ENCODE data around the gene TSN. TPM values are rescaled to one million over a fixed set of nuclear protein-coding genes. Genes with fewer than 3 reads are reported as not detected.

Gene TSN
- total RNA-seq, 2 experiments from 2014 or later: 55.4 to 57.9 TPM

DNA sequence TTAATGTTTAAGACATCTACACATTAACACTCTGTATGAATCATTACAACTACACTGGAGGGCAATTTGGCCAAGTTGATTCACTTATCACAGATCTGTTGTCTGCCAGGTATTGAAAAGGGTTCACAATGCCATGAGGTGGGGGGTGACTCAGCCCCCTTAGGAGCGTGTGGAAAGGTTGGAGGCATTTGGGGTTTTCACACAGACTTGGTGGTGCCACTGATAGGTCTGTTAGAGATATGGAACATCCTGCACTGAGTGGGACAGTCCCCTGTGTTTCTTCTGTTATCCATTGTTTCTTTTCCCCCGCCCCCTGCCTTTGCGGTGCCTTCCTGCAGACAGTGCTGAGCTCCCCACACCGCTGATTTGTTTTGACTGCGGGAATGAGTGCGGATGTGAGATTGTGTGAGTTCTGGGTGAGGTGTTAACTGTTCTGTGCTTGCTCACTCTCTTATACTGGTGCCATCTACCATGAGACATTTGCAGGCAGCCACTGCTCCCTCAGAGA lies 9.3 kb upstream of the TSN start:
- ATAC-seq: no peak
- CTCF ChIA-PET: no interaction called here
- no peaks in the 10 kb centered on the region for H3K9me3 Mint-ChIP-seq (ENCODE audit: insufficient read depth)
- no peak overlapping the region for H3K27ac Mint-ChIP-seq
- peaks cover 3% of the 10 kb centered on the region for H3K27me3 Mint-ChIP-seq (ENCODE audit: low read depth)
- H3K4me3 Mint-ChIP-seq: no peak overlapping the region
- no peaks in the 10 kb centered on the region for H3K36me3 Mint-ChIP-seq (ENCODE audit: low read depth)
- no peak for DNase-seq
- peaks cover 3% of the 10 kb centered on the region for H3K4me1 Mint-ChIP-seq (ENCODE audit: low read depth)
- POLR2A ChIA-PET: interaction anchor here (0.5 kb wide), 1 partner anchor 13 kb away, joined by 3 read pairs; no protein-coding TSS in a partner anchor

DNA sequence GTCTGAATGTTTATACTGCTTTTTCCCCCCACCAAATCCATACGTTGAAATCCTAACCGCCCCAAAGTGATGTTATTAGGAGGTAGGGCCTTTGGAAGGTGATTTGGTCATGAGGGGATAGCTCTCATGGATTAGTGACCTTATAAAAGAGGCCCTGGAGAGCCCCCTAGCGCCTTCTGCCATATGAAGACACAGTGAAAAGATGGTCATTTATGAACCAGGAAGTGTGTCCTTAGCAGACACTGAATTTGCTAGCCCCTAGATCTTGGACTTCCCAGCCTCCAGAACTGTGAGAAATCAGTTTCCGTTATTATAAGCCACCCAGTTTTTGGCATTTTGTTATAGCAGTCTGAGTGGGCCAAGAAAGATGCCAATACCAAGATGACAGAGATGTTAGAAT lies 7.2 kb upstream of the TSN start:
- no peaks in the 10 kb centered on the region for H3K27me3 Mint-ChIP-seq (ENCODE audit: low read depth)
- CTCF ChIA-PET: interaction anchor here (0.5 to 0.7 kb wide), 3 partner anchors 53 to 637 kb away, joined by 3 read pairs; no protein-coding TSS in a partner anchor
- no peak for DNase-seq
- H3K4me1 Mint-ChIP-seq (ENCODE audit: low read depth): peaks cover 3% of the 10 kb centered on the region
- no peak overlapping the region for H3K4me3 Mint-ChIP-seq
- no peaks in the 10 kb centered on the region for H3K36me3 Mint-ChIP-seq (ENCODE audit: low read depth)
- H3K27ac Mint-ChIP-seq: no peak overlapping the region
- no peaks in the 10 kb centered on the region for H3K9me3 Mint-ChIP-seq (ENCODE audit: insufficient read depth)
- ATAC-seq: peak; percentile 49
- POLR2A ChIA-PET: no interaction called here

DNA sequence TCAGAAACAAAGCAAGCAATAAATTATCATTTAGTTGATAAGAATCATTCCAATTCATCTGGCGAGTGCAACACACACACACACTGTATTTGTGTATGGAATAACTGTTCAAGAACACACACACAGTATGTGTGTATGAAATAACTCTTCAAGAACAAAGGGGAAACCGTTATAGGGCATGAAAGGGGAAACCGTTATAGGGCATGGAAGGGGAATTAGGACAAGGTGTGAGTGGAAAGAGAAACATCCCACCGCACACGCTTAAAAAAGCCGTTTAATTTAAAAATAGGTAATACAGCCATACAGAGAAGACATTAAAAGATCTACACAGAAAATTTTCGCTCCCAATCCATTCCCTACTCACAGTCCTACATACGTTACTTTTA lies 607 bp upstream of the TSN start:
- peak overlapping the region; percentile 99 for H3K4me3 Mint-ChIP-seq
- H3K27me3 Mint-ChIP-seq (ENCODE audit: low read depth): no peaks in the 10 kb centered on the region
- ATAC-seq (peak; percentile 0), DNase-seq (no peak)
- CTCF ChIA-PET: interaction anchor here (1.1 to 1.8 kb wide), 2 partner anchors 19 to 352 kb away, joined by 4 to 5 read pairs; no protein-coding TSS in a partner anchor
- peak overlapping the region; percentile 81 for H3K27ac Mint-ChIP-seq
- H3K9me3 Mint-ChIP-seq (ENCODE audit: insufficient read depth): no peaks in the 10 kb centered on the region
- POLR2A ChIA-PET: interaction anchor here (0.7 to 3.4 kb wide), 2 partner anchors 18 to 113 kb away, joined by 3 to 26 read pairs; partner anchors contain the start of gene NIFK
- H3K36me3 Mint-ChIP-seq (ENCODE audit: low read depth): peaks cover 17% of the 10 kb centered on the region
- peaks cover 26% of the 10 kb centered on the region for H3K4me1 Mint-ChIP-seq (ENCODE audit: low read depth)

DNA sequence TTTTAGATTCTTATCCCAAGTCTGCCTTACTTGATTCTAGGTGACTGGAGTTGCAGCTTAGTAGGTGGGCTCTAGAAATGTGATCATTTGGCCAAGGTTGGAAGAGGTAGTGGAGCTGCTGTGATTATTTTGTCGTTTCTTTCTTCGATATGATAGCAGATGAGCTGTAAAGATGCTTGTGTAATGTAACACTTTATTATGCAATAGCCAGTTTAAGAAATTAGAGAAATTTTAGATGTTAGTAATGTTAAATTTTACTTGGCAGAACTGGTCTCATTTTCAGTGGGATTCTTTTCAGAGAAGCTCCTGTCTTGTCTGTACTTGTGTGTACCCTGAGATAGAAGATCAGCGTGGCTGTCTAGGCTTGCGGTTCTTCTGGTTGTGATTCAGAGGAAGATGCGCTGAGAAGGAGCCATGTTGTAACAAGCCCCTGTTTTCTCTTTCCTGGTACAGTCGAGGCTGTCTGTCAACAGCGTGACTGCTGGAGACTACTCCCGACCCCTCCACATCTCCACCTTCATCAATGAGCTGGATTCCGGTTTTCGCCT lies 9.3 kb downstream of the TSN start:
- H3K36me3 Mint-ChIP-seq (ENCODE audit: low read depth): peaks cover 59% of the 10 kb centered on the region
- ChIA-PET POLR2A (no interaction called here), CTCF (no interaction called here)
- no peak overlapping the region for H3K27ac Mint-ChIP-seq
- ATAC-seq (no peak), DNase-seq (no peak)
- no peaks in the 10 kb centered on the region for H3K27me3 Mint-ChIP-seq (ENCODE audit: low read depth)
- no peaks in the 10 kb centered on the region for H3K9me3 Mint-ChIP-seq (ENCODE audit: insufficient read depth)
- H3K4me3 Mint-ChIP-seq: no peak overlapping the region
- H3K4me1 Mint-ChIP-seq (ENCODE audit: low read depth): no peaks in the 10 kb centered on the region

DNA sequence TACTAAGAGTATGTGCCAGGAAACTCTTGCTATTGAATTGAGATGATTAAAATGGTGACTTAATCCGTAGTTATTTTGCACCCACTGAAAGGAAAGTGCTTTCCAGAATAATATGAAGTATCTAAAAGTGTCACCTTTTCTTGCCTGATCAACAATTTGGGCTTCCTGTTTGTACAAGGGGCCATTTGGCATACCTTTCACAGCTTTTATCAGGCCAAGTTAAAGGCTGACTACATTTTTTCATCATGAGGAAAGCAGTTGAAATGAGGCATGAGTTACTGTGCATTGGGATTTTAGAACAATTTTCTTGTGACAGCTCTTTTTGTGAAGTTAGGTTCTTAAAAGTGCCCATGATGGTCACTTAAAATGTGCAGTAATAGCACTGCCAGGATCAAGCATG lies 11.2 kb downstream of the TSN start:
- POLR2A ChIA-PET: no interaction called here
- CTCF ChIA-PET: no interaction called here
- ATAC-seq (no peak), DNase-seq (no peak)
- Mint-ChIP-seq H3K4me1 (ENCODE audit: low read depth) (no peaks in the 10 kb centered on the region), H3K27ac (no peak overlapping the region), H3K36me3 (ENCODE audit: low read depth) (peaks cover 50% of the 10 kb centered on the region), H3K9me3 (ENCODE audit: insufficient read depth) (no peaks in the 10 kb centered on the region), H3K27me3 (ENCODE audit: low read depth) (no peaks in the 10 kb centered on the region), H3K4me3 (no peak overlapping the region)

DNA sequence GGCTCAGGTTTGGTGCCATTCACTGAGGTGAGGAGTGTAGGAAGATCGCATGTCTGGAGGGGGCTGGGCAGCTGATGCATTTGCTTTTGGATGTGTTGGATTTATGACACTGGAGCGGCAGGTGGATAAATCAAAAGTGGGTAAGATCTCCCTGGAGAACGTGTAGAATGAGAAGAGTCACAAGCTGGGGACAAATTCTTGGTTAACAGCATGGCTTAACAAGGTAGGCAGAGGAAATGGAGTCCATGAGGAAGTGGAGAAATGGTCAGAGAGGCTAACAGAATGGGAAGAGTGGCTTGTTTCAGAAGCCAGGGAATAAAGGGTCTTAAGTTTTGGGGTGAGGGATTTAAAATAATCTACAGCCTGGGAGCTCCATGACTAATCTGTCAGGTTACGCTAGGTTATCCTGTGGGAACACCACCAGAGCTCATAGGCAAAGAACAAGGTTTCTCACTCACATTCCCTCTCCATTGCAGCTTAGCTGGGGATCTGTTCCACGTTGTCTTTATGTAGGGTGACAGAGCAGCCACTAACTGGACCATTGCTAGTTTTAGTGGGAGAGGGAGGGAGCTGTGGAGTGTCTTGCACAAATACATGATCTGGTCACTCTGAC lies 12.8 kb downstream of the TSN start:
- no peak overlapping the region for H3K4me3 Mint-ChIP-seq
- ChIA-PET CTCF (no interaction called here), POLR2A (no interaction called here)
- H3K36me3 Mint-ChIP-seq (ENCODE audit: low read depth): peaks cover 45% of the 10 kb centered on the region
- no peak overlapping the region for H3K27ac Mint-ChIP-seq
- DNase-seq (no peak), ATAC-seq (no peak)
- no peaks in the 10 kb centered on the region for H3K4me1 Mint-ChIP-seq (ENCODE audit: low read depth)
- no peaks in the 10 kb centered on the region for H3K27me3 Mint-ChIP-seq (ENCODE audit: low read depth)
- no peaks in the 10 kb centered on the region for H3K9me3 Mint-ChIP-seq (ENCODE audit: insufficient read depth)

DNA sequence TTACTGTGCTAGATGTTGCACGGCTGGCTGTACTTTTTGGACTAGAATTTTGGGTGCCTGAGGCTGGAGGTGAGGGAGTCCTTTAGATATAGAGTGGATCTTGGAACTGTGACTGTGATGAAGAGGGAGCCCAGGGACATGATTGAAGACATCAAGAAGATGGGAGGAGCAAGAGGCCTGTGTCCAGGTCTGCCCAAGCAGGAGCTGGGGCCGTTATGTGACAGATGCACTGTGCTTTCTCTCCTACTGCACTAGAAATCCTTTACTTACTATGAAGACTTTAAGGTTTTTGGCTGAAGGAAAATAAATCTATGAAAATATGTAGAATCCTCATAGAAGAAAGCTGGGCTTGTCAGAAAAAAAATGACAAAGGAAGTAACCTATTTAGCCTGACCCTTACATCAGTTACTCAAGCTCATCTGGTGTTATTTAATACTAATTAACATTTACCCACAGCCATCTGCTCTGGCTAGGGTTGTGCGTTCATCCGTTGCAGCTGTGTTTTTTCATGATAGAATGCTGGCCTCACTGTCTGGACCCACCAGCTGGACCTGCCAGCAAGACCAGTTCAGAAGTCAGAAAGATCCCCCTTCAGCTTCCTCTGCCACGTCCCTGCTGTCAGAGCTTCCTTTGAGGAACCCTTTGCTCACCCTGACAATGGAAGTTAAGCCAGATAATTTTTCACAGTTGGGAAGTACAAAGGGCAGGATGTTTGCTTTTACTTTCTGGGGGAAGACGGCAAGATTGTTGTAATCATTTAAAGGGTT lies 16.7 kb downstream of the TSN start:
- H3K4me1 Mint-ChIP-seq (ENCODE audit: low read depth): no peaks in the 10 kb centered on the region
- no peak overlapping the region for H3K27ac Mint-ChIP-seq

DNA sequence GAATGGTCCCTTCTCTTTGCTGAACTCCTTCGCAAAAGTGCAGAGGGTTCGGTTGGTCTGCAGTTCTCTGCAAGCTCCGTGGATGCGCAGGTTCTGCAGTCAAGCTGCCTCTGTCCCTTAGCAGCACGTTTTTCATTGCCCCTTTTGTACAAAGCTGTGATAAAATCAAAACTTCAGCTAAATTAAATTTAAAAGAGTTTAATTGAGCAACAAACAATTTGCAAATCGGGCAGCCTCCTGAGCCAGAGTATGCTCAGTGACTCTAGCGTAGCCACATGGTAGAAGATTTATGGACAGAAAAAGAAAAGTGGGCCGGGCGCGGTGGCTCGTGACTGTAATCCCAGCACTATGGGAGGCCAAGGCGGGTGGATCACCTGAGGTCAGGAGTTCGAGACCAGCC lies 18.8 kb downstream of the TSN start:
- DNase-seq (no peak), ATAC-seq (no peak)
- no peaks in the 10 kb centered on the region for H3K27me3 Mint-ChIP-seq (ENCODE audit: low read depth)
- H3K9me3 Mint-ChIP-seq (ENCODE audit: insufficient read depth): no peaks in the 10 kb centered on the region
- H3K4me3 Mint-ChIP-seq: no peak overlapping the region
- no peaks in the 10 kb centered on the region for H3K4me1 Mint-ChIP-seq (ENCODE audit: low read depth)
- POLR2A ChIA-PET: no interaction called here
- CTCF ChIA-PET: no interaction called here
- H3K27ac Mint-ChIP-seq: no peak overlapping the region
- peaks cover 3% of the 10 kb centered on the region for H3K36me3 Mint-ChIP-seq (ENCODE audit: low read depth)

More for the DNA sequence above, 16.7 kb downstream of the TSN start:
- H3K36me3 Mint-ChIP-seq (ENCODE audit: low read depth): peaks cover 12% of the 10 kb centered on the region
- ChIA-PET POLR2A (interaction anchor here (0.9 kb wide), 1 partner anchor 124 kb away, joined by 3 read pairs; no protein-coding TSS in a partner anchor), CTCF (no interaction called here)
- DNase-seq (no peak), ATAC-seq (no peak)
- H3K9me3 Mint-ChIP-seq (ENCODE audit: insufficient read depth): no peaks in the 10 kb centered on the region
- H3K27me3 Mint-ChIP-seq (ENCODE audit: low read depth): no peaks in the 10 kb centered on the region
- no peak overlapping the region for H3K4me3 Mint-ChIP-seq

DNA sequence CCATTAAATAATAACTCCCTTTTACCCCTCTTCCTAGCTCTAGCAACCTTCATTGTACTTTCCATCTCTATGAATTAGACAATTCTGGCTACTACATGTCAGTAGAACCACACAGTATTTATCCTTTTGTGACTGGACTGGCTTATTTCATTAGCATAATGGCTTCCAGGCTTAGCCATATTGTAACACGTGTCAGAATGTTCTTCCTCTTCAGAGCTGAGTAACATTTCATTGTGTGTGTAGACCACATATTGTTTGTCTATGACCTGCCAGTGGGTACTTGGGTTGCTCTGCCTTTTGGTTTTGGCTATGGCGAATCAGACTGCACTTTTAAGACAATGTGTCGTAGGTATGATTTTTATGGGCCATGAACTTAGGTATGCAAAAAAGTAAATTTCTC lies 20.9 kb downstream of the TSN start:
- ChIA-PET POLR2A (no interaction called here), CTCF (no interaction called here)
- no peak for DNase-seq
- no peaks in the 10 kb centered on the region for H3K36me3 Mint-ChIP-seq (ENCODE audit: low read depth)
- H3K27me3 Mint-ChIP-seq (ENCODE audit: low read depth): no peaks in the 10 kb centered on the region
- no peak overlapping the region for H3K4me3 Mint-ChIP-seq
- ATAC-seq: no peak
- no peaks in the 10 kb centered on the region for H3K4me1 Mint-ChIP-seq (ENCODE audit: low read depth)
- H3K9me3 Mint-ChIP-seq (ENCODE audit: insufficient read depth): no peaks in the 10 kb centered on the region
- no peak overlapping the region for H3K27ac Mint-ChIP-seq

DNA sequence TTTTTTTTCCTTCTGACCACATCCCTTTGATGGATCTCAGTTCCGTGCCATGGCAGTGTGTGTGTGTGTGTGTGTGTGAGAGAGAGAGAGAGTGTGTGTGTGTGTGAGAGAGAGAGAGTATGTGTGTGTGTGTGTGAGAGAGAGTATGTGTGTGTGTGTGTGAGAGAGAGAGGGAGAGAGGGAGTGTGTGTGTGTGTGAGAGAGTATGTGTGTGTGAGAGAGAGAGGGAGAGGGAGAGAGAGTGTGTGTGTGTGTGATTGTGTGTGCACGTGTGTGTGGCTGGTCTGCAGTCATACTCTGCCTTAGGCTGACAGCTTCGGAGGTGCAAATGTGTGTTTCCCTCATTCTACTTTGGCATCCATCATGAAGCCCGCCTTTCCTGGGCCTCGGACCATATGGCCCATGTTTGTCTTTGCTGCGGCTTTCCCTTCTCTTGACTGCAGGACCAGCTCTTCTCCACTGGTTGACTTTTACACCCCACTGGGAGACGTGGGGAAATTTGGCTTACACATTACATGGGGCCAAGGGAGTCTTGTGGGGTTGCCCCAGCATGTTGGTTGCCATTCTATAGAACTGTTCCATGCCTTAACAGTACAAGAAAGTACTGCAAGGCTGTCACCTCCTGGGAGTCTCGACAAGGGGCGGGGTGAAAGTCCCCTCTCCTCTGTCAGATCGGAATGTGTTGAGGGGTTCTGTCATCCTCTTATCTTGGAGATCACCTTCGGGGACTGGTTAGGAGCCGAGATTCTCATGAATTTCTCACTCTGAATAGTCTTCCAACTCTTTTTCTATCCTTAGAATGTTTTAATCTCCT lies 21.6 kb downstream of the TSN start:
- ATAC-seq (no peak), DNase-seq (no peak)
- peaks cover 1% of the 10 kb centered on the region for H3K27me3 Mint-ChIP-seq (ENCODE audit: low read depth)
- no peaks in the 10 kb centered on the region for H3K36me3 Mint-ChIP-seq (ENCODE audit: low read depth)
- no peaks in the 10 kb centered on the region for H3K9me3 Mint-ChIP-seq (ENCODE audit: insufficient read depth)
- ChIA-PET CTCF (no interaction called here), POLR2A (no interaction called here)
- no peaks in the 10 kb centered on the region for H3K4me1 Mint-ChIP-seq (ENCODE audit: low read depth)
- H3K27ac Mint-ChIP-seq: no peak overlapping the region
- H3K4me3 Mint-ChIP-seq: no peak overlapping the region

DNA sequence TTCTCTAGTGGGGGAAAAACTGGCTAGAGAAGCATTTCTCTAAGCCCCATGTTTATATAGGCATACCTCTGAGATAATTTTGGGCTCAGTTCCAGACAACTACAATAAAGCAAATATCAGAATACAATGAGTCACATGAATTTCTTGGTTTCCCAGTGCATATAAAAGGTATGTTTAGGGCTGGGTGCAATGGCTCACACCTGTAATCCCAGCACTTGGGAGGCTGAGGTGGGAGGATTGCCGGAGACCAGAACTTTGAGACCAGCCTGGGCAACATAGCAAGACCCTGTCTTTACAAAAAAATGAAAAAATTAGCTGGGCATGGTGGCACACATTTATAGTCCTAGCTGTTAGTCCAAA lies 22.2 kb downstream of the TSN start:
- peaks cover 2% of the 10 kb centered on the region for H3K27me3 Mint-ChIP-seq (ENCODE audit: low read depth)
- H3K27ac Mint-ChIP-seq: no peak overlapping the region
- DNase-seq (no peak), ATAC-seq (no peak)
- no peaks in the 10 kb centered on the region for H3K9me3 Mint-ChIP-seq (ENCODE audit: insufficient read depth)
- ChIA-PET POLR2A (no interaction called here), CTCF (no interaction called here)
- H3K36me3 Mint-ChIP-seq (ENCODE audit: low read depth): no peaks in the 10 kb centered on the region
- no peaks in the 10 kb centered on the region for H3K4me1 Mint-ChIP-seq (ENCODE audit: low read depth)
- H3K4me3 Mint-ChIP-seq: no peak overlapping the region
